Astrocyte (in vitro differentiated cells and primary cell): ENCODE measurements around the gene ADAM22. TPM values are rescaled to one million over a fixed set of nuclear protein-coding genes. Genes with fewer than 3 reads are reported as not detected.

Experiments
- DNase-seq: peaks from one replicate; pipeline ENCODE4 v3.0.0-alpha.2; 2010; ENCODE audit warnings: low read depth
- FAIRE-seq: peaks from 2 replicates; lab custom pipeline; 2011; peaks lifted over from hg19 to GRCh38; lab: Jason Lieb, UNC
- H2AFZ ChIP-seq: 2 replicates; pipeline ENCODE4 v1.6.0; 2012; ENCODE audit warnings: low read depth, low read length, inconsistent platforms
- H3K27ac ChIP-seq: 2 replicates; pipeline ENCODE4 v1.5.1; 2011; ENCODE audit warnings: low read depth, low read length, inconsistent platforms
- H3K27me3 ChIP-seq: 2 replicates; pipeline ENCODE4 v1.6.0; 2011; ENCODE audit warnings: low read length, inconsistent platforms; ENCODE audit not compliant: insufficient read depth
- H3K36me3 ChIP-seq: 2 replicates; pipeline ENCODE4 v1.5.1; 2011; ENCODE audit warnings: low read length, inconsistent platforms; ENCODE audit not compliant: insufficient read depth
- H3K4me1 ChIP-seq: 2 replicates; pipeline ENCODE4 v1.5.1; 2011; ENCODE audit warnings: low read length, inconsistent platforms; ENCODE audit not compliant: insufficient read depth
- H3K4me2 ChIP-seq: 2 replicates; pipeline ENCODE4 v1.6.0; 2012; ENCODE audit warnings: low read length, inconsistent platforms
- H3K4me3 ChIP-seq: 2 replicates; pipeline ENCODE4 v1.5.1; 2011; ENCODE audit warnings: low read depth, mild to moderate bottlenecking, low read length, inconsistent platforms; ENCODE audit not compliant: insufficient read depth
- H3K79me2 ChIP-seq: 2 replicates; pipeline ENCODE4 v1.6.0; 2012; ENCODE audit warnings: mild to moderate bottlenecking, low read length, inconsistent platforms; ENCODE audit not compliant: insufficient read depth
- H3K9ac ChIP-seq: 2 replicates; pipeline ENCODE4 v1.6.0; 2012; ENCODE audit warnings: mild to moderate bottlenecking, low read length, inconsistent platforms
- H3K9me3 ChIP-seq: 2 replicates; pipeline ENCODE4 v1.5.1; 2012; ENCODE audit warnings: low read depth, mild to moderate bottlenecking, low read length, inconsistent platforms; ENCODE audit not compliant: insufficient read depth
- H4K20me1 ChIP-seq: 2 replicates; pipeline ENCODE4 v1.6.0; 2012; ENCODE audit warnings: low read length, inconsistent platforms; ENCODE audit not compliant: insufficient read depth
- H3K27ac Mint-ChIP-seq: one replicate; pipeline ENCODE4 v1.8.0; 2021; ENCODE audit warnings: mild to moderate bottlenecking, mixed read lengths; ENCODE audit not compliant: unreplicated experiment
- H3K27me3 Mint-ChIP-seq: one replicate; pipeline ENCODE4 v1.8.0; 2021; ENCODE audit warnings: low read depth, mixed read lengths; ENCODE audit not compliant: unreplicated experiment
- H3K36me3 Mint-ChIP-seq: one replicate; pipeline ENCODE4 v1.8.0; 2021; ENCODE audit warnings: low read depth, mixed read lengths; ENCODE audit not compliant: unreplicated experiment
- H3K4me1 Mint-ChIP-seq: one replicate; pipeline ENCODE4 v1.8.0; 2021; ENCODE audit warnings: low read depth, mixed read lengths; ENCODE audit not compliant: unreplicated experiment
- H3K4me3 Mint-ChIP-seq: one replicate; pipeline ENCODE4 v1.8.0; 2021; ENCODE audit warnings: mild to moderate bottlenecking, moderate library complexity, mixed read lengths; ENCODE audit not compliant: unreplicated experiment
- H3K9me3 Mint-ChIP-seq: one replicate; pipeline ENCODE4 v1.8.0; 2021; ENCODE audit warnings: mild to moderate bottlenecking, mixed read lengths; ENCODE audit not compliant: unreplicated experiment
- EZH2 ChIP-seq: IDR thresholded peaks from 2 replicates; pipeline ENCODE4 v1.6.1; 2012; ENCODE audit warnings: mild to moderate bottlenecking, low read length, inconsistent platforms; ENCODE audit not compliant: insufficient read depth
- total RNA-seq: library from RNA; stranded (reverse); gene quantifications from 2 replicates; pipeline ENCODE4 v1.2.1, GENCODE V29; 2021
- TF ChIP-seq, protein P1 (sequence below): IDR thresholded peaks from 2 replicates; pipeline ENCODE4 v1.5.1; 2011; ENCODE audit warnings: low read depth, mild to moderate bottlenecking, inconsistent platforms, low read length, moderate library complexity; ENCODE audit not compliant: insufficient read depth

The ADAM22 gene
- total RNA-seq, 1 donor from 2014 or later: 1.5 TPM

DNA sequence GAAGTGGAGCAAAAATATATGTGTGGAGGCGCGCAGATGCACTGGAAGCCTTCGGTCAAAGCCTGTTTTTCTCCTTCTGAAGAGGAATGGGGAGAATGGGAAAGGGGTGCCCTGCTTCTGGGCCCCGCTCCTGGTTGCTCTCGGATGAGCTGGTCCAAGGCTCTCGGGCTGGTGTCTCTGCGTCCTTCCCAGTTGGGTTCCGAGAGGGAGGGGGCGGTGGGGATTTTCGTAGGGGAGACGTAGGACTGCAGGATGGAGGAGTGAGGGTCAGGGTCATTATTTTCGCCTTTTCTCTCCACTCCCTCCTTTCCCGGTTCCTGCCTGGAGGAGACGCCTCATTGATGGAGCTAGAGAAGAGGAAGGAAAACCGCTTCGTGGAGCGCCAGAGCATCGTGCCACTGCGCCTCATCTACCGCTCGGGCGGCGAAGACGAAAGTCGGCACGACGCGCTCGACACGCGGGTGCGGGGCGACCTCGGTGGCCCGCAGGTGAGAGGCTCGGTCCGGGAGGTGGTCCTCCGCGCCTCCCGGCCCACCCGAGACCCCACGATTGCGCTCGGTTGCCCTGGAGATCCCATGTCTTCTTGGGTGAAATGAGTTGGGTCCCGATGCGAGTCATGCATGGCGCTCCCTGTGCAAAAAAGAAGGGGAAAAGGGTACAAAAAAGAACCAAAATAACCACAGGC lies 790 bp downstream of the ADAM22 start:
- Mint-ChIP-seq H3K4me1 (no peaks in the 10 kb centered on the region), H3K4me3 (peak overlapping the region; percentile 91), H3K36me3 (peaks cover 2% of the 10 kb centered on the region), H3K27me3 (peaks cover 7% of the 10 kb centered on the region), H3K27ac (no peak overlapping the region), H3K9me3 (no peaks in the 10 kb centered on the region)
- Histone ChIP-seq H3K4me3 (peak overlapping the region; percentile 69), H2AFZ (peak overlapping the region; percentile 96), H3K27me3 (peaks cover 7% of the 10 kb centered on the region), H3K4me1 (peaks cover 5% of the 10 kb centered on the region), H3K9me3 (no peaks in the 10 kb centered on the region), H3K36me3 (no peaks in the 10 kb centered on the region), H4K20me1 (no peaks in the 10 kb centered on the region), H3K27ac (no peak overlapping the region), H3K4me2 (peak overlapping the region; percentile 97), H3K79me2 (no peaks in the 10 kb centered on the region), H3K9ac (peak overlapping the region; percentile 39)
- FAIRE-seq (no peak), DNase-seq (peak; percentile 10)
- TF ChIP-seq, protein P1, sequence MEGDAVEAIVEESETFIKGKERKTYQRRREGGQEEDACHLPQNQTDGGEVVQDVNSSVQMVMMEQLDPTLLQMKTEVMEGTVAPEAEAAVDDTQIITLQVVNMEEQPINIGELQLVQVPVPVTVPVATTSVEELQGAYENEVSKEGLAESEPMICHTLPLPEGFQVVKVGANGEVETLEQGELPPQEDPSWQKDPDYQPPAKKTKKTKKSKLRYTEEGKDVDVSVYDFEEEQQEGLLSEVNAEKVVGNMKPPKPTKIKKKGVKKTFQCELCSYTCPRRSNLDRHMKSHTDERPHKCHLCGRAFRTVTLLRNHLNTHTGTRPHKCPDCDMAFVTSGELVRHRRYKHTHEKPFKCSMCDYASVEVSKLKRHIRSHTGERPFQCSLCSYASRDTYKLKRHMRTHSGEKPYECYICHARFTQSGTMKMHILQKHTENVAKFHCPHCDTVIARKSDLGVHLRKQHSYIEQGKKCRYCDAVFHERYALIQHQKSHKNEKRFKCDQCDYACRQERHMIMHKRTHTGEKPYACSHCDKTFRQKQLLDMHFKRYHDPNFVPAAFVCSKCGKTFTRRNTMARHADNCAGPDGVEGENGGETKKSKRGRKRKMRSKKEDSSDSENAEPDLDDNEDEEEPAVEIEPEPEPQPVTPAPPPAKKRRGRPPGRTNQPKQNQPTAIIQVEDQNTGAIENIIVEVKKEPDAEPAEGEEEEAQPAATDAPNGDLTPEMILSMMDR: no peak

DNA sequence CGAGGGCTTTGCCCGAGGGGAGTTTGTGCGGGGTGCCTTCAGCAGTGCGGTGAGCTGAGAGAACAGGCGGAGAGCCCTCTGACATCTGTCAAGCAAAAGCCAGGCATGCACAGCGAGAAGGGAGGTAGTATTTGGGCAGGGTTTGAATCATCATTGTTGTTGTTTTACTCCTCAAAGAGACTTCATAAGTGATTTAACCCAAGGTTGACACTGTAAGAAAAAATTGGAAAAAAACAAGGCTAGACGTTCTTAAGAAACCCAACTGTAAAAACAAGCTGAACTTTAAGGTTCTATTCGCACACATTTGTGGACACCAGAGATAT lies 1.3 kb downstream of the ADAM22 start:
- Mint-ChIP-seq H3K27me3 (peaks cover 7% of the 10 kb centered on the region), H3K4me1 (no peaks in the 10 kb centered on the region), H3K4me3 (peak overlapping the region; percentile 74), H3K9me3 (no peaks in the 10 kb centered on the region), H3K36me3 (peaks cover 2% of the 10 kb centered on the region), H3K27ac (no peak overlapping the region)
- H3K4me1 ChIP-seq: peaks cover 5% of the 10 kb centered on the region
- peak overlapping the region; percentile 96 for H2AFZ ChIP-seq
- DNase-seq: no peak
- no peak overlapping the region for H3K27ac ChIP-seq
- no peak for FAIRE-seq
- TF ChIP-seq EZH2: no peak
- TF ChIP-seq, protein P1: no peak
- peak overlapping the region; percentile 97 for H3K4me2 ChIP-seq
- H3K79me2 ChIP-seq: no peaks in the 10 kb centered on the region
- no peaks in the 10 kb centered on the region for H3K9me3 ChIP-seq
- H3K4me3 ChIP-seq: peak overlapping the region; percentile 69
- H3K9ac ChIP-seq: no peak overlapping the region
- H3K36me3 ChIP-seq: no peaks in the 10 kb centered on the region
- no peaks in the 10 kb centered on the region for H4K20me1 ChIP-seq
- H3K27me3 ChIP-seq: peaks cover 7% of the 10 kb centered on the region

DNA sequence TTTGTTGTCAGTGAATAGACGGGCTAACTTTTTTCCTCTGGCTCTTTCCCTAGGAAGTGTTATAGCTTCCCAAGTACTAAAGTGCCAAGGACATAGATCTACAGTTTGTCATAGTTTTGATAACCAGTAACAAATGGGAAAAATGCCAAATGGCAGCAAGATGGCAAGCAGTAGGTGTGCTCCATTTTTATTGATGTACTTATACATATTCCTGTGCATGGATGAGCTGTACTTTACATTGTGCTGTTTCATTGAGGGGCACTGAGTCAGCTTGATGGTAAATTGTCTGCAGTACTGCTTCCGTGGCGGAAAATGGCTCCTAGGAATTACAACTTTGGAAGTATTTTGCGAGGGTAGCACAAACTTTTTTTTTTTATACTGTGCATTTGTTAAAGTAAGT lies 7.1 kb downstream of the ADAM22 start:
- TF ChIP-seq, protein P1: no peak
- no peak for TF ChIP-seq EZH2
- H3K36me3 ChIP-seq: no peaks in the 10 kb centered on the region
- no peak overlapping the region for H2AFZ ChIP-seq
- Mint-ChIP-seq H3K9me3 (no peaks in the 10 kb centered on the region), H3K36me3 (peaks cover 2% of the 10 kb centered on the region), H3K4me3 (no peak overlapping the region), H3K27ac (no peak overlapping the region), H3K27me3 (no peaks in the 10 kb centered on the region), H3K4me1 (no peaks in the 10 kb centered on the region)
- no peaks in the 10 kb centered on the region for H3K4me1 ChIP-seq
- H3K27me3 ChIP-seq: no peaks in the 10 kb centered on the region
- FAIRE-seq: no peak
- H3K4me2 ChIP-seq: no peak overlapping the region
- H3K9me3 ChIP-seq: no peaks in the 10 kb centered on the region
- no peaks in the 10 kb centered on the region for H3K79me2 ChIP-seq
- H3K27ac ChIP-seq: no peak overlapping the region
- no peak overlapping the region for H3K9ac ChIP-seq
- H3K4me3 ChIP-seq: no peak overlapping the region
- no peaks in the 10 kb centered on the region for H4K20me1 ChIP-seq
- no peak for DNase-seq
